IPS-NIHi7 (cell line): ENCODE measurements around the gene PXDN.

Source experiments
- DNase-seq: peaks from one replicate; pipeline ENCODE4 v3.0.0; 2012; ENCODE audit warnings: mixed read lengths; ENCODE audit errors: extremely low spot score

PXDN gene

GRCh38 chr2:1613731-1614354 is 130.5 kb downstream of the PXDN start:
- no peak for DNase-seq

GRCh38 chr2:1613078-1613445 is 131.3 kb downstream of the PXDN start:
- no peak for DNase-seq

DNA sequence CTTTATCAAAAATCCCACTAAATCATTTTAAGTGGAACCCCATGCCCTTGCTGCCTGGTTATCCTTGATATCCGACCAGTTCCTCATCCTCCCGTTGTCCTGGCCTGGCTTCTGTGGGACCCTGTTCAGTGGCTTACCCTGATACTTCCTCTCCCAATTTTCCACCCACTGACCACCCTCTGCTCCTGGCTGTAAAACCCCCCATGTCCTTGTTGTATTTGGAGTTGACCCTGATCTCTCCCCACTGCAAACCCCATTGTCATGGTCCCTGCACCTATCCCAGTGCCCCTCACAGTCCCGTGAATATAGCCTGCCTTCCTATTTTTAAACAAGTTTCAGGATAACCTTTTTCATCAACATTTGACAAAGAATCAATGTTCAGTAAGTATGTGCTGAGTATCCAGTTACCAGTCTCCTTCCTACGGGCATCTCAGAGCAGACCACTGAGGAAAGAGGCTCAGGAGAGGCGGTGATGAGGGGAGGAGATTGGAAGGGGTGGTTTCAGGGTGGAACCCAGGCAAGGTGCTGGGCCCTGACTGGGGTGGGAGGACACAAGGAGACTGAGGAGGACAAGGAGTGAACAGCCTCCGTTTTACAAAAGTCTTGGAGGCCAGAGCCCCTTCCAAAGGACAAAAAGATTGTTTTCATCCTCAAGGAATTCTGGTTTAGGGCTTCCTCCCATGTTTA is 131.8 kb downstream of the PXDN start:
- DNase-seq: no peak

DNA sequence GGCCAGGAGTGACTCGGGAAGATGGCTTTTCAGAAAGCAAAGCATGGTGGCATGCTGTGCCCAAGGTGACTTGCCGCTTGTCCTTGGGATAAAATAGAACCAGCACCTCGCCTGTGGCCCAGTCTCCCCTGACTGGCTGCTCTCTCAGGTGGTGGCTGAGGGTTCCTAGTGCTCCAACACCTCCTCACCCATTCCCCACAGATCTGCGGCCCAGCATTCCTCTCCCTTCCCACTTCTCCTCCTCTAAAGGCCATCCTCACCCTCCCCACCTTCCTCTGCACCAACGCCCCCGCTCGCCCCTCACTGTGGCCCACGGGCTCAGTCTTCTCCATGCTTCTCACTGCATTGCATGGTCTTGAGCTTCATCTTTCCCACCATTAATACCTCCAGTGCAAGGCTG is 132.4 kb downstream of the PXDN start:
- no peak for DNase-seq

DNA sequence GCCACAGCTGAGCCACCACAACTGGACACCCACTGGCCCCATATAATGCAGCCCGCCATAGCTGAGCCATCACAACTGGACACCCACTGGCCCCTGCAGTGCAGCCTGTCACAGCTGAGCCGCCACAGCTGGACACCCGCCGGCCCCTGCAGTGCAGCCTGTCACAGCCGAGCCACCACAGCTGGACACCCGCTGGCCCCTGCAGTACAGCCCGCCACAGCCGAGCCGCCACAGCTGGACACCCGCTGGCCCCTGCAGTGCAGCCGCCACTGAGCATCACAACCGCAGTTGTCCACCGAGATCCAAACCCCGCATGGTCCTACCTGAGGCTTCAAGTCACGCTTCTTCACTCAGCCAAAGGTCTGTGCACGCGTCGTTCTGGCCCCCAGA is 134.2 kb downstream of the PXDN start:
- DNase-seq: no peak

GRCh38 chr2:1609485-1610095 is 134.7 kb downstream of the PXDN start:
- no peak for DNase-seq

- no peak for DNase-seq
Measured at GRCh38 chr2:1609040-1609439, 135.3 kb downstream of the PXDN start.

- DNase-seq: no peak
Measured at GRCh38 chr2:1607971-1608688, 136.2 kb downstream of the PXDN start.

GRCh38 chr2:1607236-1607920 is 136.9 kb downstream of the PXDN start:
- DNase-seq: no peak

DNA sequence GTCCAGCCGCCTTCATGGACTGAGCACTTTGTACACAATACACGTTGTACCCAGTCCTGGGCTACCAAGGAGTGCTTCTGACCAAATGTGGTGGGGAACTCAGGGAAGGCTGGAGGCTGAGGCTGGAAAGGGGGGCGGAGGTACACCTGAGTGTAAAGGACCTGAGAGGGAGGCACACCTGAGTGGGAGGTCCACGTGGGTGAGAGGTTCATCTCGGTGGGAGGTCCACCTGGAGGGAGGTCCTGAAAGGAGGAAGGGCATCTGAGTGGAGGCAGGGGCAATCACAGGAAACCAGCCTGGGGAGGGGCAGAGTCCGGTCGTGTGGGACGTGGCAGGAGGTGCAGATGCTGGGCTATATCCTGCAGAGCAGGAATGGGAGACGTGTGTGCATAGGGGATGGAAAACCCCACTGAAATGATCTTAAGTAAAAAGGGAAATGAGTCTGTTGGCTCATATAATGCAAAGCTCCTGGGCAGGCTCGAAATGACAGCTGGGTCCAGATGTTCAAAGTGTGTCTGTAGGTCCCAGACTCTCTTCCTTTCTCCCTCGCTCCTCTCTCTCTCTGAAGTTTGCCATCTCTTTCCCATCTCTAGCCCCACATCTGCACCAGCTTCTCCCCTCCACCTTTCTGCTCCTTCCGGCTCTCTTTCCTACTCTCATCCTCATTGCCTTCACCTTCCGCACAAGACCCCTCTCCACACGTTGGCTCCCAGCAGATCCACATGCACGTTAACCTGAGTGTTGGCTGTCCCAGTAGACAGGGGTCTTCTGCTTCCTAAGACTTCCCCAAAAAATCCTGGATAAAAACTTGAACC is 137.7 kb downstream of the PXDN start:
- no peak for DNase-seq

- DNase-seq: no peak
Measured at GRCh38 chr2:1606046-1606400, 138.3 kb downstream of the PXDN start.

DNA sequence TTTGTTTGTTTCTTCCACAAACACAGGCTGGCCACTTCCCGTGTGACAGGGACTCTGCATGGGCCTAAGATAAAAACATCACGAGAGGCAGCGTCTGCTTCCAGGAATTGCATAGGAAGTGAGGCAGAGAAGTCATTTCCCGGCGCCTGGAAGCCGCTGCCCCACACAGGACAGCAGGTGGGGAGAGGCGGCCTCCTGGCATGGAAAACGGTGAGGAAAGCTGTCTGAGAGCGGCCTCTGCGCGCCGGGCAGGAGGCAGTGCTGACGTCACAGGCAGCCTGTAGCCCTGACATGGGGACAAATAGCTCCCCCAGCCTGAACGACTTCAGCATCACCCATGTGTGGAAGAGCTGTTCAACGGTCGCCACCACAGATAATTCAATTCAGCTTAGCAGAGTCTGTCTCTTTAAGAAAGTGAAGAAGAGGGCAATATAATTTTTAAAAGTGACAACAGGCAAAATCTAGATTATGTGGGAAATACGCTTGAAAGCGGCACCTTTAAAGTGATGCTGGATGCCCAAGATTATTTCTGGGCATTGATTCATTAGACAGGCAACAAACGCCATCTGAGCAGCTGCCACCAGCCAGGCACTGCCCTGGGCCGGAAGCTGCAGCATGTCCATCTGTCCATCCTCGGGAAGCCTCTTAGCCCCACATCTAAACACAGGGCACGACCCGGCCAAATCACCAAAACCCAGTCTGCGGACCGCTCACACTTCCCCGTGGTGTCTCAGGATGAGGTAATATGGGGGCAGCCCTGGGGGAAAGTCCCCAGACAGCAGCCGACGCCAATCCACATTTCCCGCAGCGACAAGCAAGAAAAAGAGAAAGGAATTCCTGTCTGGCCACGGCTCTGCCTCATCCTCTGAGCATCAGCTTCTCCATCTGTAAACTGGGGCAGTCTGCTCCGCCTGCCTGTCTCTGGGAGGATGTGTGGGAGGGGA is 138.9 kb downstream of the PXDN start:
- DNase-seq: peak; percentile 80

- DNase-seq: no peak
Measured at GRCh38 chr2:1603521-1603920, 140.8 kb downstream of the PXDN start.

GRCh38 chr2:1603059-1603458 is 141.3 kb downstream of the PXDN start:
- DNase-seq: no peak

DNA sequence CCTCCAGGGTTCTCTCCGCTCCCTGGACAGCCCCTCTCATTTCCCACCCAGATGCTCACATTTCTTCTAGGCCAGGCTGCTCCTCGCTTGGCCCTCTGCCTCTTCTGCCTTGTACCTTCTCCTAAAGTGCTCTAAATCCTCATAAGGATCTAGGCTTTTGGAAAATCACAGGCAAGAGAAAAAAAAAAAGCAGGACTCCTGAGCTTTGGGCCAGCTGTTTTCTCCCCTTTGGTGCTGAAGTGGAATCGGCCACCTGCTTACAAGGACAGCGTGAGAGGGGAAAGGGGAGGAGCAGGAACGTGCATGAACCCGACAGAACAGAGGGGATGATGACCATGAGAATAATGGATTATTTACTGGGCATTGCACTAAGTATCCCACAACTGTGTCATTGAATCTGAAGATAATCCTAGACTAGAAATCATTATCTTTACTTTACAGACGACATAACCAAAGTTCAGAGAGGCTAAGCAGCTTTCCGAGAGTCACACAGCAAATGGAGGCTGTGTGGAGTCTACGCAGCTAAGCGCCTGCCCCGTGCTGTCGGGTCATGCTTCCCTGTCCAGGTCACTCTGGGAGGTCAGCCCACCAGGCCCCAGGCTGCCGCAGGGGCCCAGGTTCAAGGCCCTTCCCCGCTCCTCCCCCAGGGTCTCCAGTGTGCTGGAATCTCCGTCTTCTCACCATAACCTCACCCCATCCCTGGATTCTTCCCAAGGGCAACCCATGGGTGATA is 141.9 kb downstream of the PXDN start:
- no peak for DNase-seq

DNA sequence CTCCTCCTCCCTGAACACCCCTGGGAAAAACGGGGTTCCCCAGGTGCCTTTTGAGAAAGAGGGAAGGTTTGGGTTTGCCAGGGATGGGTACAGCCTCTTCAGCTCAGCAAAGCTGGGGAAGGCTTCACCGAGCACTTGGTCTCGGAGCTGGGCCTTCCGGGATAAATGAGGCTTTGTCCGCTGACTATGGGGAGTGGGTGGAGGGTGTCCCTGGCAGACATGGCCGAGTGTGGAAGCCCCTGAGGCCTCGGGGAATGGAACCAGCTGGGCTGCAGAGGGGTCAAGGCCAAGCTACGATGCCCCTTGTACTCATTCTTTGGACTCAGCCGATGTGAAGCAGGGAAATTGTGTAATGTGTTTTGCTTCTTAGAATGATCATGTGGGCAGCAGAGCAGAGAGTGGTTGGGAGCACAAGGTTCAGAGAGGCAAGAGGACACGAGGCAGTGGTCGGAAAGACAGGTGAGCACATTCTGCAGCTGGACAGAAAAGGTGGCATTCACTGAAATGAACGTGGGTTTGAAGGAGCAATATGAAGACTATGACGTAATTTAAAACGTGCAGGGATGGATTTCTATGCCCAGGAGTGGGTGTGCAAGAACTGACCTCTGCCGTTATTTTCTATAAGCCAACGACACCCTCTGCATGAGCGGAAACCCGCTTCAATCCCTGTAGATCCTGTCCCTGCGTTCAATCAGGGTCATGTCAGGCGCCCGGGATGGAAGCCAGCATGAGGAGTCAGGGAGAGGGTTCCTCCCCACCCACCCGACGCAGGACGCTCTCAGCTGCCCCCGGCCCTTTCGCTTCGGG is 142.6 kb downstream of the PXDN start:
- no peak for DNase-seq

GRCh38 chr2:1601067-1601412 is 143.3 kb downstream of the PXDN start:
- DNase-seq: no peak

GRCh38 chr2:1600191-1601066 is 143.9 kb downstream of the PXDN start:
- no peak for DNase-seq
